ENCODE results near the gene SLC46A3.

Gene SLC46A3

GRCh38 chr13:28654276-28654675 lies 64.5 kb downstream of the SLC46A3 start:
- no peaks in the 10 kb centered on the region for H3K36me3 ChIP-seq (ENCODE audit: control insufficient read depth in 2 of 2, insufficient read depth in 1 of 2, low read length in 2 of 2)
- no peak for TF ChIP-seq ZSCAN30 (tag by site-specific recombination; IDR thresholded peaks at IDR 0.05)
- no peak for TF ChIP-seq ZFP69B (tag by site-specific recombination; IDR thresholded peaks at IDR 0.05)
- no peak for TF ChIP-seq ZNF747 (tag by site-specific recombination; IDR thresholded peaks at IDR 0.05)
- no peak for TF ChIP-seq MYNN (tag by site-specific recombination; IDR thresholded peaks at IDR 0.05; ENCODE audit: borderline replicate concordance)
- no peak for TF ChIP-seq ZNF132 (tag by site-specific recombination; IDR thresholded peaks at IDR 0.05; ENCODE audit: borderline replicate concordance)
- TF ChIP-seq ZNF214 (tag by site-specific recombination; IDR thresholded peaks at IDR 0.05; ENCODE audit: borderline replicate concordance) = no peak
- TF ChIP-seq ZNF677 (tag by site-specific recombination; IDR thresholded peaks at IDR 0.05) = no peak
- TF ChIP-seq IKZF3 (tag by site-specific recombination; IDR thresholded peaks at IDR 0.05) = no peak
- H3K27ac ChIP-seq (ENCODE audit: extremely low read depth, low read depth, low read length) = no peak overlapping the region
- CTCF ChIA-PET = interaction anchor here (0.6 kb wide), 1 partner anchor 14 kb away, joined by 3 read pairs; no protein-coding TSS in a partner anchor
- H3K9me3 ChIP-seq (ENCODE audit: control insufficient read depth, insufficient read depth, low read depth, low read length) = no peaks in the 10 kb centered on the region
- no peaks in the 10 kb centered on the region for H3K4me1 ChIP-seq (ENCODE audit: control insufficient read depth, insufficient read depth, low read length)
- no peak overlapping the region for H3K4me3 ChIP-seq (ENCODE audit: low read depth, low read length)
- POLR2A ChIA-PET = no interaction called here

GRCh38 chr13:28653111-28653510 lies 65.7 kb downstream of the SLC46A3 start:
- CTCF ChIA-PET = no interaction called here
- no peaks in the 10 kb centered on the region for H3K36me3 ChIP-seq (ENCODE audit: control insufficient read depth in 2 of 2, insufficient read depth in 1 of 2, low read length in 2 of 2)
- POLR2A ChIA-PET = no interaction called here
- TF ChIP-seq SCRT2 (tag by site-specific recombination; IDR thresholded peaks at IDR 0.05) = no peak
- TF ChIP-seq ZNF654 (tag by site-specific recombination; IDR thresholded peaks at IDR 0.05; ENCODE audit: low read depth) = no peak
- no peak for TF ChIP-seq ZNF701 (tag by site-specific recombination; IDR thresholded peaks at IDR 0.05)
- TF ChIP-seq KLF7 (tag by site-specific recombination; IDR thresholded peaks at IDR 0.05; ENCODE audit: borderline replicate concordance) = no peak
- no peak for TF ChIP-seq ZNF785 (tag by site-specific recombination; IDR thresholded peaks at IDR 0.05)
- no peak for TF ChIP-seq ZNF488 (tag by site-specific recombination; IDR thresholded peaks at IDR 0.05)
- no peak for TF ChIP-seq PRDM4 (tag by site-specific recombination; IDR thresholded peaks at IDR 0.05)
- TF ChIP-seq PRDM2 (tag by site-specific recombination; IDR thresholded peaks at IDR 0.05; ENCODE audit: borderline replicate concordance) = no peak
- TF ChIP-seq ZNF660 (tag by site-specific recombination; IDR thresholded peaks at IDR 0.05) = no peak
- TF ChIP-seq ZNF280C (tag by site-specific recombination; IDR thresholded peaks at IDR 0.05) = no peak
- no peak overlapping the region for H3K27ac ChIP-seq (ENCODE audit: extremely low read depth, low read depth, low read length)
- H3K9me3 ChIP-seq (ENCODE audit: control insufficient read depth, insufficient read depth, low read depth, low read length) = no peaks in the 10 kb centered on the region
- H3K4me3 ChIP-seq (ENCODE audit: low read depth, low read length) = no peak overlapping the region
- H3K4me1 ChIP-seq (ENCODE audit: control insufficient read depth, insufficient read depth, low read length) = no peaks in the 10 kb centered on the region
